Measurements from ENCODE around the gene VSIR. TPM values are rescaled to one million over a fixed set of nuclear protein-coding genes. Genes with fewer than 3 reads are reported as not detected.

Gene VSIR
- polyA plus RNA-seq, 1 of the 3 experiments (the other 2 are of a cell fraction) = 11.3 TPM

GRCh38 chr10:71717056-71717455 lies 56.3 kb downstream of the VSIR start (continued):
- no peak for TF ChIP-seq FOSL2 (IDR thresholded peaks at IDR 0.05; ENCODE audit: borderline replicate concordance, low read depth)
- TF ChIP-seq NRF1 (IDR thresholded peaks at IDR 0.05; ENCODE audit: low read depth, low read length) = no peak
- no peak for TF ChIP-seq FOXJ3 (CRISPR knock-in tag; IDR thresholded peaks at IDR 0.05)
- TF ChIP-seq USF1 (IDR thresholded peaks at IDR 0.05; ENCODE audit: borderline replicate concordance, low read depth) = no peak
- TF ChIP-seq TAF1 (IDR thresholded peaks at IDR 0.05; ENCODE audit: borderline replicate concordance, low read depth, low read length) = no peak
- TF ChIP-seq GATA2 (CRISPR knock-in tag; IDR thresholded peaks at IDR 0.05) = no peak
- TF ChIP-seq RFX5 (IDR thresholded peaks at IDR 0.05; ENCODE audit: low read length) = no peak
- TF ChIP-seq CHD2 (IDR thresholded peaks at IDR 0.05; ENCODE audit: low read length, partially characterized antibody) = no peak

DNA sequence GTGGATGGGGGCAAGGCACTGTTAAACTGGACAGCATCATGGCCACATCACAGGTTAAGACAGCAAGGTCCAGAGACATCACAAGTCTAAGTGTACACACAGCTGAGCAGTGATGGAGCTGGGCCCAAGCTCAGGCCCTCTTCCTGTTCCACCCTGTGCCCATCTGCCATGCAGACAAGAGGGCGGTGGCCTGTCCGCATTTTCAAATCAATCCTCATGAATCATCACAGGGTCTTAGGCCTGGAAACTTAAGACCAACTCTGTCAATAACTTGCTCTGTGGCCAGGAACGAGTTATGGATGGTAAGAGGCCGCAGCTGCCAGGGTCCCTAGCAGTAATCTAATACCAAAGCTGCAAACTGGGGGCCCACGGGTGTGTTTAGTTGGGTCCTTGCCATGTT lies 56.9 kb downstream of the VSIR start:
- WGBS (ENCODE audit: low lambda C conversion rate) = 82% methylated on average over 4 of the region's 5 CpGs

GRCh38 chr10:71715860-71716259 lies 57.5 kb downstream of the VSIR start:
- H3K9ac ChIP-seq = no peak overlapping the region
- no peaks in the 10 kb centered on the region for H3K27me3 ChIP-seq (ENCODE audit: insufficient read depth)
- no peak overlapping the region for H3K27ac ChIP-seq (ENCODE audit: low read depth in 2 of 2, low read length in 1 of 2)
- H3K36me3 ChIP-seq (replicated peaks in 1 of 2; ENCODE audit: control insufficient read depth in 1 of 2, insufficient read depth in 2 of 2, low read length in 1 of 2) = no peaks in the 10 kb centered on the region
- POLR2A ChIA-PET = no interaction called here
- DNase-seq = no peak
- H3F3A ChIP-seq (replicated peaks; ENCODE audit: insufficient read depth) = no peaks in the 10 kb centered on the region
- H3K4me1 ChIP-seq (ENCODE audit: control insufficient read depth in 1 of 2, insufficient read depth in 2 of 2, low read depth in 1 of 2, low read length in 1 of 2) = peaks cover 0 to 41% of the 10 kb centered on the region in 2 experiments; a peak in 1 of 4 replicates
- H3K79me2 ChIP-seq (ENCODE audit: insufficient read depth) = no peaks in the 10 kb centered on the region
- CTCF ChIA-PET = interaction anchor here (1.0 to 14.1 kb wide), 6 partner anchors 8 to 332 kb away, joined by 5 to 195 read pairs (median 20); no protein-coding TSS in a partner anchor
- 82% methylated on average over 13 of the region's 20 CpGs for WGBS (ENCODE audit: low lambda C conversion rate)
- no peak overlapping the region for H3K4me2 ChIP-seq
- no peaks in the 10 kb centered on the region for H3K9me3 ChIP-seq
- TF ChIP-seq FOSL2 (IDR thresholded peaks at IDR 0.05; ENCODE audit: borderline replicate concordance, low read depth) (no peak), USF1 (IDR thresholded peaks at IDR 0.05; ENCODE audit: borderline replicate concordance, low read depth) (no peak), MEF2A (IDR thresholded peaks at IDR 0.05; ENCODE audit: borderline replicate concordance, low read depth) (no peak), PBX3 (IDR thresholded peaks at IDR 0.05) (no peak)
- H3K4me3 ChIP-seq (ENCODE audit: low read depth in 2 of 2, low read length in 1 of 2) = no peak overlapping the region
- no peaks in the 10 kb centered on the region for H3K9me2 ChIP-seq
- no peak overlapping the region for H2AFZ ChIP-seq (ENCODE audit: low read depth)
- H4K20me1 ChIP-seq (ENCODE audit: insufficient read depth) = no peaks in the 10 kb centered on the region

More for the DNA sequence above, 56.9 kb downstream of the VSIR start:
- no peak for DNase-seq
- Histone ChIP-seq H3F3A (replicated peaks; ENCODE audit: insufficient read depth) (no peaks in the 10 kb centered on the region), H3K4me2 (no peak overlapping the region), H3K27me3 (ENCODE audit: insufficient read depth) (no peaks in the 10 kb centered on the region), H3K36me3 (replicated peaks in 1 of 2; ENCODE audit: control insufficient read depth in 1 of 2, insufficient read depth in 2 of 2, low read length in 1 of 2) (no peaks in the 10 kb centered on the region), H3K9ac (no peak overlapping the region), H3K9me3 (no peaks in the 10 kb centered on the region), H3K4me3 (ENCODE audit: low read depth in 2 of 2, low read length in 1 of 2) (no peak overlapping the region), H3K27ac (ENCODE audit: low read depth in 2 of 2, low read length in 1 of 2) (no peak overlapping the region), H3K9me2 (no peaks in the 10 kb centered on the region), H3K79me2 (ENCODE audit: insufficient read depth) (no peaks in the 10 kb centered on the region), H2AFZ (ENCODE audit: low read depth) (no peak overlapping the region), H3K4me1 (ENCODE audit: control insufficient read depth in 1 of 2, insufficient read depth in 2 of 2, low read depth in 1 of 2, low read length in 1 of 2) (peaks cover 0 to 41% of the 10 kb centered on the region in 2 experiments; a peak in 1 of 4 replicates), H4K20me1 (ENCODE audit: insufficient read depth) (no peaks in the 10 kb centered on the region)
- ChIA-PET POLR2A (interaction anchor here (1.0 kb wide), 1 partner anchor 397 kb away, joined by 3 read pairs; the partner anchor contains the start of gene SLC29A3), CTCF (interaction anchor here (0.7 to 14.1 kb wide), 9 partner anchors 8 to 332 kb away, joined by 4 to 195 read pairs (median 9); partner anchors contain the start of gene VSIR)
- no peak for TF ChIP-seq FOXM1 (IDR thresholded peaks at IDR 0.05; ENCODE audit: low read depth)
